ENCODE measurements around the gene LSG1.

DNA sequence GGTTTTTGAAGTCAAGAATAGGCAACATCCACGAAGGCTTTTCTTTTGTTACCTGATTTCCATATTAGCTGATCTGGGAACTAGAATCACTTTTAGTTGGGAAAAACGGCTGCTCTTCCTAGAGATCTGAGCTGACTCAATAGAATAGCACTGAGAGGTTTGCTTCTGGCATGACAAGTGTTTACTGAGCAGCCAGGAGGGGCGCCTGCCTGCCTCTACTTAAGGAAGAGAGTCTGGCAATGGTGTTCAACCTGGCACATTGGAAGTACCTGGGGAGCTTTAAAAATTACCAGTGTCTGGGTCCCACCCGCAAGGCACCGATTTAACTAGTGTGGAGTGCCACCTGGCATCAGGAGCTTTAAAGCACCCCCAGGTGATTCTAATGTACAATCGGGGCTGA lies 48.1 kb upstream of the LSG1 start:
- TF ChIP-seq TAF1 (IDR thresholded peaks at IDR 0.05; ENCODE audit: low read depth) (no peak), EP300 (conservative IDR thresholded peaks at IDR 0.05; ENCODE audit: poor library complexity, severe bottlenecking) (no peak), POLR2AphosphoS5 (IDR thresholded peaks at IDR 0.05) (no peak)
- TF ChIP-seq, protein P1, sequence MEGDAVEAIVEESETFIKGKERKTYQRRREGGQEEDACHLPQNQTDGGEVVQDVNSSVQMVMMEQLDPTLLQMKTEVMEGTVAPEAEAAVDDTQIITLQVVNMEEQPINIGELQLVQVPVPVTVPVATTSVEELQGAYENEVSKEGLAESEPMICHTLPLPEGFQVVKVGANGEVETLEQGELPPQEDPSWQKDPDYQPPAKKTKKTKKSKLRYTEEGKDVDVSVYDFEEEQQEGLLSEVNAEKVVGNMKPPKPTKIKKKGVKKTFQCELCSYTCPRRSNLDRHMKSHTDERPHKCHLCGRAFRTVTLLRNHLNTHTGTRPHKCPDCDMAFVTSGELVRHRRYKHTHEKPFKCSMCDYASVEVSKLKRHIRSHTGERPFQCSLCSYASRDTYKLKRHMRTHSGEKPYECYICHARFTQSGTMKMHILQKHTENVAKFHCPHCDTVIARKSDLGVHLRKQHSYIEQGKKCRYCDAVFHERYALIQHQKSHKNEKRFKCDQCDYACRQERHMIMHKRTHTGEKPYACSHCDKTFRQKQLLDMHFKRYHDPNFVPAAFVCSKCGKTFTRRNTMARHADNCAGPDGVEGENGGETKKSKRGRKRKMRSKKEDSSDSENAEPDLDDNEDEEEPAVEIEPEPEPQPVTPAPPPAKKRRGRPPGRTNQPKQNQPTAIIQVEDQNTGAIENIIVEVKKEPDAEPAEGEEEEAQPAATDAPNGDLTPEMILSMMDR (IDR thresholded peaks at IDR 0.05; ENCODE audit: poor library complexity, severe bottlenecking) = no peak
